ENCODE measurements around the gene BBOX1.
"Not testable (repeated sequence)": the region's sequence is repeated elsewhere in the genome, so short reads cannot be mapped to it uniquely, and the experiment has no call there.

Gene BBOX1, protein sequence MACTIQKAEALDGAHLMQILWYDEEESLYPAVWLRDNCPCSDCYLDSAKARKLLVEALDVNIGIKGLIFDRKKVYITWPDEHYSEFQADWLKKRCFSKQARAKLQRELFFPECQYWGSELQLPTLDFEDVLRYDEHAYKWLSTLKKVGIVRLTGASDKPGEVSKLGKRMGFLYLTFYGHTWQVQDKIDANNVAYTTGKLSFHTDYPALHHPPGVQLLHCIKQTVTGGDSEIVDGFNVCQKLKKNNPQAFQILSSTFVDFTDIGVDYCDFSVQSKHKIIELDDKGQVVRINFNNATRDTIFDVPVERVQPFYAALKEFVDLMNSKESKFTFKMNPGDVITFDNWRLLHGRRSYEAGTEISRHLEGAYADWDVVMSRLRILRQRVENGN

DNA sequence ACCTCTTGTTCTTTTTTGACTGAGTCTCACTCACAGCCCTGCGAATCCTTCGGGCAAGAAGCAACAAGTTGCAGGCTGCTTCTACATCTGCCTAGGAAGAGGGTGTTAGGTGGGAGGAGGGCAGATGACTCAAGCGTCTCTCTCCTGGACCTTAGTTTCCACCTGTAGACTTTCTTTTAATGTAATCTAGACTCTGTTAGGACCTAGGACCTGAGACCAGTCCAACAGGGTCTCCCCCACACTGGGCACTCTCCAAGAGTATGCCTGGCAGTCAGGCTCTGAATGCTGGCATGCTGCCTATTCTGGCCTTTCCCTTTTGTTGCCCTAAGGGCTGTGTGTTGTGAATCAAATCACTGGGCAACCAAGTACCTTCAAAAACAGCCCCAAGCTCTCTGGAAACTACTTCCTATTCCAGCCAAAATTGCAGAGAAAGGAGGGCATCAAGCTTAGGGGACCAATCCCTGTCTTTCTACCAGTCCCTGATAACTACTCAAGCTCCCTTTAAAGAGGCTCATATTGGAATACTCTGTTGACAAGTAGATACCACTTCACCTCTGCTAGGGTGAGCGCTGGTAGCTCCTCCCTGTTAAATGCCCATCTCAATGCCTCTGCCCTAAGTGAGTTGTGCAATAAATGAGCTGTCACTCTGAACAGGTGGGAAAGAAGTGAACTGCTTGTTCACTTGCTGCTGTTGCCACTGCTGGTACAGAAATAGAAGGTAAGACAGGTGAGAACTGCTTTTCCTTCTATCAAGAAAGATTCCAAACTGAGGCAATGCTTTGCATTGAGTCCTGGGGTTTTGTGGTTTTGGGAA, at the start of gene BBOX1:
Gene BBOX1 (plus strand): TSS at position 514 of the 814 bp plus-strand sequence. CDS start 14,616 bp downstream, outside the sequence.
- no peak for DNase-seq (ENCODE audit: low read depth in 2 of 2)

DNA sequence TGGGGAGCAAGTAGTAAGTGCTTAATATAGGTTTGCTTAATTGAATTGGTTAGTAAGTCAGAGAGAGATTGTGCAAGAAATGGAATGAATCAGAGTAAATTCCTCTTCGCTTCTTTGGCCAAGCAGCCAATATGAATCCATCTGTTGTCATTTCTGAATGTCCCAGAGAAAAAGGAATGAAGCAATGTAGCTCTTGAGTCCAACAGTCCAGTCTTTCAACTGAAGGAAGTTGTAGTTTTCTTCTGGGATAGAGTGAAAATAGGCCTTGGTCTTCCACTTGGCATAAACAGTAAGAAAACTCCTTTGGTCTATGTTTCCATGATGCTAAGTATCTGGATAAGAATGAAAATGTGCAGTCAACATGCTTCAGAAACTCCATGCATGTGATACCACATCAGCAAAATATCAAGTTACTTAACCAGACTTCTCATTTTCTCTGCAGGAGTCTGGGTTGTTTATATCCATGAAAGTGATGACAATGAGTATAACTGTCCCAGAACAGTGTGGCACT, 48.5 kb upstream of the BBOX1 start:
- DNase-seq (ENCODE audit: low read depth in 2 of 2) = no peak

DNA sequence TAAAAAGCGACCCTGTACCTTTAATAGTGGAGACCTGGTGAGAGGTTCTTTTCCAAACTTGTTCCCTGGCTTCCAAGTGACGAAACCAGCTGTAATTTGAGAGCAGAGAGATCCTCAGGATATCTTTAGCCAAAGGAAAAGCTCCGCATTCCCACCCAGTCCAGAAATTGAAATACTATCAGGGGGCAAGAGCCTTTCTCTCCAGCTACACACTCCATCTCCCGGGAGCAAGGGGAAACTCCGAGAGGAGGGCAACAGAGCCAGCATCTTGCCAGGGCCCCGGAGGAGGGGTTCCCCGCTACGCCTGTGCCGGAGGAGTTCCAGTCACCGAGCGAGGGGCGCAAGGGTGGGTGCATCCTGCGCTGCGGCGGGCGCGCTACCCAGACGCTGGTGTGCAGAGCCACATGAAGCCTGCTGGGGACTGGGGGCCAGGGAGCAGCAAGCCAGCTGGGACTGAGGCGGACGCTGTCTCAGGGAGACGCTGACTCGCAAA, 46.6 kb upstream of the BBOX1 start, which contains the start of gene FIBIN:
Gene FIBIN (plus strand): TSS at position 148 of the 493 bp plus-strand sequence. CDS start 415 bp downstream, outside the sequence.
- no peak for DNase-seq (ENCODE audit: low read depth in 2 of 2)

DNA sequence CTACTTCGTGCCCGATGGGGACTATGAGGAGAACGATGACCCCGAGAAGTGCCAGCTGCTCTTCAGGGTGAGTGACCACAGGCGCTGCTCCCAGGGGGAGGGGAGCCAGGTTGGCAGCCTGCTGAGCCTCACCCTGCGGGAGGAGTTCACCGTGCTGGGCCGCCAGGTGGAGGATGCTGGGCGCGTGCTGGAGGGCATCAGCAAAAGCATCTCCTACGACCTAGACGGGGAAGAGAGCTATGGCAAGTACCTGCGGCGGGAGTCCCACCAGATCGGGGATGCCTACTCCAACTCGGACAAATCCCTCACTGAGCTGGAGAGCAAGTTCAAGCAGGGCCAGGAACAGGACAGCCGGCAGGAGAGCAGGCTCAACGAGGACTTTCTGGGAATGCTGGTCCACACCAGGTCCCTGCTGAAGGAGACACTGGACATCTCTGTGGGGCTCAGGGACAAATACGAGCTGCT, 46.0 kb upstream of the BBOX1 start:
- DNase-seq (ENCODE audit: low read depth in 2 of 2) = no peak

DNA sequence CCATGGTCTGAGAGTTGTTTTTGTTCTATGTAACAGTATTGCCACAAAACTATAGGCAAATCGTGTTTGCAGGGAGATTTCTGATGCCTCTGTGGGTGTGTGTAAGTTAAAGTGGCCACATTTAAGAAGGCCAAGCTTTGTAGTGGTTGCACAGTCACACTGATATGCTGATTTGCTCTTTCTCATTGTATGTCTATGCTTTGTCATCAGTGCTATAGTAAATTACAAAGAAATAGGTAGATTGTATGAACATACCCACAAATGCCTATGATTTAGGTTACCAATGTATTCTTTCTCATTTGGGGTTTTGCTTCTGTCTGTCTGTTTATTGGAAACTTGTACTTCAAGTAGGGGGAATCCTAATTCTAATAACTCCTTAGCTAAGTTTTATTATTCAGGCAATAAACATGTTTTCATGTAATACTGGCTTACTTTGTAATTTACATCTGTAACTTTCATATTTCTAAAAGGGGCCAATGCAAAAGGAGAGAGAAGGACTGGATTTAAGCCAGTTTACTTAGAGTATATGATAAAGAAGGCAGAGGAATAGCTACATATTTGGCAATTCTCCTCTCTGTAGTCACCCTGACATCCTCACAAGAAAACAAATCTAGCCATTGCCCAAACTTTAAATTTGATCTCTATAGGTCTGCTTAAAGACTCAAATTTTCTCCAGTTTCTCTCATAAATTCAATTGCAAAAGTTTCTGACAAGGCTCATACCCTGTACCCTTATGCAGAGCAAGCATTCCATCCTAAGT, 44.7 kb upstream of the BBOX1 start:
- no peak for DNase-seq (ENCODE audit: low read depth in 2 of 2)

DNA sequence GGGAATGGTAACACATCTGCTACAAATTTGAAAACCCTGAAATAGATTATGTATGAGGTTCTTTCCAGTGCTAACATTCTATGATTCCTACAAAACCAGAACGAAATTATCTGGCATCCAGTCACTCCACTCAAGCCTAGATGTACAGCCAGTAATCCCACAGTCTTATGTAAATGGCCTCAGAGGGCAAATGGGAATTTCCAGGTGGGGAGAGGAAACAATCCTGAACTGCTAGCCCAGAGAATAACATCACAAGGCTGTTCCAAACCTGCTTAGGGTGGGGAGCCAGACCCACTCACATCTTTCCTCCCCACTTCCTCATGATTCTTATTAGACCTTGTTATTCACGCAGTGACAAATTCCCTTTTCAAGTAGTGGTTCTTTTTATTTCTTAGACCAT, 43.2 kb upstream of the BBOX1 start:
- no peak for DNase-seq (ENCODE audit: low read depth in 2 of 2)

DNA sequence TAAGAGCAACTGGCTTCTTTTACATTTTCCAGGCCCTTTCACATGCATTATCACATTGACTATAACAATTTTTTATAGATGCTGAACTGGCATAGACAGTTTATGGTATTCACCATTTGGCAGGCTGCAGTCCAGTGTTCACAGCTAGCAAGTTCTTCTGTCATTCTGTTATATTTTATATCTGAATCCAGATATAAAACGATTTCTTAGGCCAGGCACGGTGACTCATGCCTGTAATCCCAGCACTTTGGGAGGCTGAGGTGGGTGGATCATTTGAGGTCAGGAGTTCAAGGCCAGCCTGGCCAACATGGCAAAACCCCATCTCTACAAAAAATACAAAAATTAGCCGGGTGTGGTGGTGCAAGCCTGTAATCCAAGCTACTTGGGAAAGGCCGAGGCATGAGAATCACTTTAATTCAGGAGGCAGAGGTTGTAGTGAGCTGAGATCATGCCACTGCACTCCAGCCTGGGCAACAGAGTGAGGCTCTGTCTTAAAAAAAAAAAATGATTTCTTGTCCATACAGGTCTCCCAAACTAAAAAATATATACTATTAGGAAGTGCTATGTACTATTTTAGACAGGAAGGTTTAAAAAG, 39.4 kb upstream of the BBOX1 start:
- DNase-seq (ENCODE audit: low read depth in 2 of 2) = not testable (repeated sequence)

DNA sequence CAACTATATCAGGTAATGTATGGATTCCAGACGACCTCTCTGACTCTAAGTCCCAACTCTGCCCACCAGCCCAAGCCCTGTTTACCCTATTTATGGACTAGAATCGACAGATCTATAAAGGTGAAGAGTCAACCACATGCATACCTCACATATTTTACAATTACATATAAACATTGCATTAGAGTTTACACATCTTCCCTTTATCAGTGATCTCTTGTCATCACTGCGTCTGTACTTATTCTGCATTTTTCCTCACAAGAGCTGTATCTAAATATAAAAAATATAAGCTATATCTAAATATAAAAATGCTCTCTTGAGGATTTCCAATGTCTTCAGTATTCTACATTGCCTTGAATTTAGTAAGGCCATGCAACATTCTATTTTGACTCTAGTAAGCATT, 38.2 kb upstream of the BBOX1 start:
- no peak for DNase-seq (ENCODE audit: low read depth in 2 of 2)

DNA sequence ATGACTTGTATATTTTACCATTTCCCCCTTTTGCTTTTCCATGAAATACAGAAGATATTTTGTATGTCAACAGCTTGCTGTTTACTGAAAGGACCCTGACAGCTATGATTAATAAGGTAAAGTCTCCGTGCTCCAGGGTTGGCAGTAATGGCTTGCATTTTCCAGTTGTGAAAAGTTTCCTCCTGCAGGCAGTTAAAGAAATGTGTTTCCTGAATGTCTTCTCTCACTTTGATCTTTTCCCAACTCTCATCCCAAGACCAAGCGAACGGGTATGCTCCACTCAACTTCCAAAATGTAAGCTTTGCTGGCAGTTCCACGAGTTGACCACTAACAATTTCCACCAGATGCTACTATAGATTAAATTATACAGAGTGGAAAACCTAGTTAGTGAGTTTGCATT, 37.8 kb upstream of the BBOX1 start:
- no peak for DNase-seq (ENCODE audit: low read depth in 2 of 2)

DNA sequence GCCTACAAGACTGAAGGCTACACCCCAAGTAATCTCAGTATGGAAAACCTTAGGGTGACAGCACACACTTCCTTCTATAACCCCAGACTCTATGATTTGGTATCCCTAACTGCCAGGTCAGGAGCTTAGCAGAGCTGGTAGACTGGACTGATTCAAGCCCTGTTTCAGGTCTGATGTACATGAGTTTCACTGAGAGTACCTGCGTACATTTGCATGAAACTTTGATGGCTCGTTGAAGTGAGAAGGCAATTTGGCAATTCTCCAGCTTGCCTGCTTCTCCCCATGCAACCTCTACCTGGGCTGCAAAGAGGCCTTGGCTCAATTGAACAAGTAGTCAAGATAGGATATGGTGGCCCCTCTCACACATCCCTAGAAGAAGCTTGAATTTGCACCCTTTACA, 36.5 kb upstream of the BBOX1 start:
- no peak for DNase-seq (ENCODE audit: low read depth in 2 of 2)

DNA sequence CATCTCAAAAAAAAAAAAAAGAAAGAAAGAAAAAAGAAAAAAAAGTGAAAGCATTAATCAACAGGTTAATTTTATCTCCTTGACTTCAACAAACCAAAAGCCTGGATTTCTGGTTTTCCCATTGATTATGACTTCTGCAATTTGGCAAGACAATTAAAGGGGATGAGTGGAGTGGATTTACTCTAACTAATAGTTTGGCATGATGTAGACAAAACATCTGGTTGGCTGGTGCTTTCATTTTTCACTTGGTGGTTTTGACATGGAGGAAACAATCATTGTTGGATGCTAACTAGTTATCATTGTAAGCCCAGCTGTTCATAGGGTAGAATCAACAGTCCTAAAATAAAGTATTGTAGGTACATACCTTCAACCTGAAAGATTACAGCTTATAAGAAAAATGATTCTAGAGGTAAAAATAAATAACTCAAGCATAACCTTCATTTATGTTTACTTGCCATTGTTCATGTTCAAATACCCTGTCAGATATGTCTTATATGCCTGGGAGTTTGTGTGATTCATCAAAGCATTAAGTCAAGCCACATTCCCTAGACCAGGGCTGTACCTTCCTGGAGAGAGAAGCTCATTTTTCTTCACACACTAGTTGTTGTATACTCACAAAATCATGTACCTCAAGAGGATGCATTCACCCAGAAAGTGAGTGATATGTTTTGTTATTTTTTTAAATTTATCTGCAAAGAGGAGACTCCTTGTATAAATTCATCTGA, 31.6 kb upstream of the BBOX1 start:
- DNase-seq (ENCODE audit: low read depth in 2 of 2) = no peak

DNA sequence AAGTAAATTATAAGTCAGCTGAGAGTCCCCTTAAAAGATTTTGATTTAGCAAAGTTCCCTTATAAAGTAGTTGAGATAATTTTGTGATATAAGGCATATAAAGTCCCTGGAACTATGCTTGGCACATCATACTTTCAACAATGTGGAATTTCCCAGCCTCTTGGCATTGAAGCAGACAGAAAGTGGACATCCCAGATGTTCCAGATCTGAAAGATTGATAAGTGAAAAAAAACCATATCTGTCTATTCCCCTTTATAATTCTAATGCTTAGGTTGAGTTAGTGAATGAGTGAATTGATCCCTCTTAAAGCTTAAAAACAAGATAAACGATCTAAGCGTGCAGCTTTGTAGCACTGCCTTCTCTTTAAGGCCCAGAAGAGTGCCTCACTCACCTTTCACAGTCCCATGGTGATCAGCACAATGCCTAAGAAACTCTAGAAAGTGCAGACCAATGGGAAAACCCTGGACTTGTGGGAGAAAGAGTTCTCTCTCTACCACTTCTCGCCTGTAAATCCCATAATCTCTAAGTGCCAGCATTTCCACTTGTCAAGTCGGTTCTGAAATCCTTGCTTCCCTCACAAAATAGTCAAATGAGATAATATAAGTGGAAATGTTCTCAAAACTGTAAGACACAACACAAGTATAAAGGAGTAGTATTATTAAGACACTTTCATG, 28.9 kb upstream of the BBOX1 start:
- no peak for DNase-seq (ENCODE audit: low read depth in 2 of 2)

DNA sequence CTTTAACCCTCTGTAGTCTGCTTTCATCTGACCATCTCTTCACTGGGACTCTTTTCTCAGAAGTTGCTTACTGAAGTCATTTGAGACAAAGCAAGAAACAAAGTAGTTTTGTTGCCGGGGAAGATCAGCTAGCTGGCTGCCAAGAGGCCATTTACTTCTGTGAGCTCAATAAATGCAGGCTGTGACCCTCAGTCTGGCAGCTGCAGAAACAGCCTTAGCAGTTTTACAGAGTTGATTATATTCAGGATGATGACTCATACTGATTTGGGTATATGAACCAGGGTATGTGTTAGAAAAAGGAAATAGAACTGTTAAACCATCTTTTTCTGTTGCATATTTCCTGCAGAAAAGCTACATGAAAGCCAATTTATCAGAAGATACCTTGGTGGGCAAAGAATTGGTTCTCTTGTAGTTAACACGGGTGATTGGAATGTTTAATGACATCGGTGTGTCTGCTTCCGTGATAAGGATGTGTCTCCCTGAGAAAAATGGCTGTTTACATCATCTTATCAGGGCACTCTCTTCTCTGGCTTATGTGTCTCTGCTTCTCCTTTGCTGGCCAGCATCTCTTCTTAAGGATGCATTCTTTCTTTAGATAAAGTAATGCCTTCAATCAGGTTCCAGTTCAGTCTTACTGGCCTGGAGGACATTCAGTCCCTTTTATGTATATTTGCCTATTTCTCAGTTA, 28.2 kb upstream of the BBOX1 start:
- no peak for DNase-seq (ENCODE audit: low read depth in 2 of 2)

DNA sequence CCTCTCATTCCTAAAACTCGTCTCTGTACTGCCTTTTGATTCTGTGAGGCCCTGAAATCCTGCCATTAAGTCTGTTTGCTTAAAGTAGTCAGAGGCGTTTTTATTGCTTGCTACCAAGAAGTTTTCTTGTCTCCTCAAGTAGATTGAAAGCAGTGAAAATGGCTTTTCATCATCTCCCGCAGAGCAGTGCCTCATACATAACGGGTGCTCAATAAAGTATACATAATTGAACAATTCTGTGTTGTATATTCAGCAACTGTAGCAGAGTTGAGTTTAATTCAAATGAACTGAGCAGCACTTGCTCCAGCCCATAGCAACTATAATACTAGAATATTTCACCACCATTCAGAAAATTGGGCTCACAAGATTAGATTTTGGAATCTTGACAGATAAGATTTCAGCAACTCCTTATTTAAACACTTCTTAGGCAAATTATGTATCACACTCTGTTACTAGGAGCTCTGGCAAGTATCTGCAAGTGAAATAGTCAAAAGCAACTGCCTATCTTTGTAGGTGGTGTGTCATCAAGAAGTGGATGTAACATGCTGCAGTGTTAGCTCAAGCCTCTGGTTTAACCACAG, 26.7 kb upstream of the BBOX1 start:
- DNase-seq (ENCODE audit: low read depth in 2 of 2) = no peak

DNA sequence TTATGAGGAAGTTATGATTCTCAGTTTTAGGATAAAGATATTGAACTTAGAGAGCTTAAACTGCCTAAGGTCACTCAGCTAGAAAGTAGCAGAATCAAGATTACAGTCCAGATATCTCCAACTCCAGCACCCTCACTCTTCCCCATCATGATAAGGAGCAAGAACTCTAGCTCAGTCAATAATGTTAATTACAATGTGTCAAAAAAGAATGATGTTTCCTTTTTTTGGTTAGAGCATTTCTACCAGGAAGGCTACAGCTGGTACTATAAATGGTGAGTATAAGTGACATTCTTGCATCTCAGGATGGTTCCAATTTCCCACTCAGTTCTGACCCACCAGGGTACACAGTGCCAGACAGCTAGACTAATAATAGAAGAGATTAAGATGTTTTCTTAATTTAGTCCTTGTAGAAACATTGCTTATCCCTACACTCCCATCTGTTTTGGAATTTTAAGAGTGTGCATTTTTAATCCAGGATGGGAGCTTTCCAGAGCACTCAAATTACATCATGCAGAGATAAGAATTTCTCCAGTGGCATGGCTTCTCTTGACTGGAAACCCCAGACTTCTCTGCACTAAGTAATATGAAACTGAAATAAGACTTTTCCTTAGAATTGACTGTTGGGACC, 21.6 kb upstream of the BBOX1 start:
- DNase-seq (ENCODE audit: low read depth in 2 of 2) = no peak

DNA sequence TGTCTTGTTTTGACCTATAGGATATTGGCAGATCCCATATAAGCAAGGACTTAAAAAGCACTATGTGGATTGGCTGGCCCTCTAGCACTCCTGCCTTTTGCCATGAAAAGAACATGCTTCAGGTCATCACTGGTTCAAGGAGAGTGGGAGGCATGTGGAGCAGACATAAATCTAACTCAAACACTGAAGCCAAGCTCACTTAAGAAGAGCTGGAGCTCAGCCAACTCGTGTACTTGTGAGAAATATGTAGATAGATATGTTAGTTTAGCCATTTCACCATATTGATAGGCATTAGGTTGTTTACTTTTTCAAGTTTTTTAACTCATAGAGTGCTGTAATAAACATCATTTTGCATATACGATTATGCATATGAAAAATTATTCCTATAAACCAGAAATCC, 19.9 kb upstream of the BBOX1 start:
- no peak for DNase-seq (ENCODE audit: low read depth in 2 of 2)

DNA sequence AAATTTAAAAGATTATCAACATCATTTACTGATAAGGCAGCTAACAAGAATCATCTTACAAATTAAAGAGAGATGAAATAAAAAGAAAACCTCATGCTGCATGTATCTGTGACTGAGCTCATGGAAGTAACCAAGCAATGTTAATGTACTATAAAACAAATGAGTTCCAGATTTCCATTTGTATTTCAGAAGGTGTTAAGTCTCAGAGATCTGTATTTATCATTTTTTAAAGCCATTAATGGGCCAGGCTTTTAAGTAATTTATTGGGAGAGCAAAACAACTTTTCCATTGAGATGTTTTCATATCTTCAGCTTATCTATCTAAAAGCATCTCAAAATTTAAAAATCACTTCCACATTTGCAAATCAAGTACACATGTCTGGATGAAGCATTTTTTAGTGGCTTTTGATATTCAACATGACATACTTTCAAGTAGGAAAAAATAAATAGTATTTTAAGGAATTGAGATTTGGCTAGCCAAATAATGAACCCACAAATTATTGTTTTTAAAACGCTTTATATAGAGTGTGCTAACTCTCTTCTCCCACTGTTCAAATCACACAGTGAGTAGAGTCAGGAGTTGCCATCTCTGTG, 17.9 kb upstream of the BBOX1 start:
- no peak for DNase-seq (ENCODE audit: low read depth in 2 of 2)

DNA sequence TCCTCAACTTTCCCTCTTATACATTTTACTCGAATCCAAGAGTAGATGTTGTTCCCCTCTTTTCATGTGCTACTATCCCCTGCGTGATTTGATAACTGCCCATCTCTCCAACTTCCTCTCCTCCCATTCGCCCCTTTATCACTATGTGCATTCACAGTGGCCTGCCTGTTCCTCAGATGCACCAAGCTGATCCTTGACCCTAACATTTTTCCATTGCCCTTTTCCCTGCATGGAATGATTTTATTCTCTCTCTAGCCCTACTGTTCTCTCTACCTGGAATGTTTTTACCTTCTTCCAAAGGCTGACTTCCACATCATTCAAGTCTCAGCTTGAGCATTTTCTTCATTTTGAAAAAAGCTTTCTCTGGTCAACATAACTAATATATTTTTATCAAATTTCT, 15.8 kb upstream of the BBOX1 start:
- DNase-seq (ENCODE audit: low read depth in 2 of 2) = no peak

All from activated CD8-positive, alpha-beta memory T cell treated with anti-CD3 and anti-CD28 coated beads for 4 hours (primary cell).